H54 (cell line): ENCODE measurements around the gene PLEKHG1.

ENCODE experiments used
- DNase-seq: peaks from one replicate; pipeline ENCODE4 v3.0.0; 2011; ENCODE audit warnings: low spot score, mixed read lengths; ENCODE audit not compliant: insufficient read length
- FAIRE-seq: peaks from 3 replicates; lab custom pipeline; 2011; peaks lifted over from hg19 to GRCh38; lab: Jason Lieb, UNC
- POLR2A ChIP-seq: IDR thresholded peaks from 2 replicates; pipeline ENCODE4 v1.6.1; 2011; ENCODE audit warnings: low read depth, mild to moderate bottlenecking, low read length

PLEKHG1 gene

DNA sequence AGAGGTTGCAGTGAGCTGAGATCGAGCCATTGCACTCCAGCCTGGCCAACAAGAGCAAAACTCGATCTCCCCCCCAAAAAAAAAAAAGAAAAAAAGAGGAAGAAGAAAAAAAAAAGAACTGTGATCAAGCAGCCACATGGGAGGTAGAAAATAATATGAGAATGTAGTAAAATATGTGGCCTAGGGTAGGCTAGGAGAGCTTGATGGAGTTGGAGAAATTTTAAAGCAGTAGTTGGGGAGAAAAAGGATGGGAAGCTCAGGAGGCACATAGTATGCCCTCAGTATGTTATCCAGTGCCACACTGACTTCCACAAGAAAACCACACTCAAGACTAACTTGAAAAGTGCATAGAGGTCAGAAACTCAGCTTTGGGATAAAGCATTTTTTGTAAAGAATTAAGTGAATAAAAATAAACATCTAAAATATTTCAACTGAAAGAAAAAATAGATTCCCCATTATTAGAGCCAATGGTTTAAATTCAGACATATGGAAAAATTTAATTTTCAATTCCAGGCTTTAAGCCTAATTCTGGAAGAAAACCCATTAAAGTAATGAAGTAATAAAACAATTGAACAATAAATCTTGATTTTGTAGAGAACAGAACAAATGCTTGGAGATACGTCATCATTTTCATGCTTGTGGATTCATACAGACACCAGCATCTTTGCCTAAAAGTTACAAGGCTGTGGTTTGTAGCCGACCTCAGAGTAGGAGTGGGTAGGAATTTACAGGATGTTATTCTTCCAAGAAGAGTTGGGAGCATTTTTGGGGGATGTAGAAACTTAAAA lies 34.7 kb downstream of the PLEKHG1 start:
- no peak for TF ChIP-seq POLR2A
- FAIRE-seq (no peak), DNase-seq (no peak)

DNA sequence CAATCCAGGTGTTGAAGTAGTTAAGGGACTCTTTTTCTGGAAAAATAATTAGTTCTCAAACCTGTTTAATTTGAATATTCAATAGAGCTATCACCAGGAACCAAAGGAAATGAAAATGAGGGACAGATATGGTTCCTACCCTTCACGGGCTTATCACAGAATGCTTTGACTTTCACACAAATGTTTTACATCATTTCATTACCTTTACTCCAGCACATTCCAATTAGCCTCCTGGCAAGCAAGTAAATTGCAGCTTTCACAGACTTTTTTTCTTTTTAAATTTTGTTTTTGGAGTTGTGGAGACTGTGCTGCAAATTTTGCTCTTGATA lies 35.2 kb downstream of the PLEKHG1 start:
- FAIRE-seq (no peak), DNase-seq (no peak)

DNA sequence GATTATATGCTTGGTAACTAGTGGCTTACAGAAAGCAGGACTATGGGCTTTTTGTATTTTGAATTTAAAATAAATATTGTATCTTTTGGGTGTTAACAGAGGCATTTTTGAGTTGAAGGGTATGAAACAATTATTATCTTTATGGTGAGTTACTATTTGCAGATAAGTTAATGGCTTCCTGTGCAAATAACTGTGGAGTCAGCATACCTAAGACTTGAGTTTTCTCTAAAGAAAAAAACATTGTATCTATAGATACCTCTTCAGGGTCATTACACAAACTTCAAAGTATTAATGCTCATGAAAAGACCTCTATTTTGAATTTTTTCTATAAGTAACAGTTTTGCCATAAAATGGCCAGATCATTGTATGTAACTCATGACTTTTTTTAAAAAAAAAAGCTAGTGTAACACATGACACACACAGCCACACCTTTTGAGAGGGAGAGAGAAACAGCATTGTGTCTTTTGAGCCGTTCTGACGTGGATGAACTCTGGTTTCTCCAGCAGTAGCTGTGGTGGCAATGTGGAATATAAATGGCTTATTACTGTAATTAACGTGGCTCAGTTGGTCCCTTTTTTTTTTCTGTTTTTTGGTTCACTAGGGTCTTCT lies 36.3 kb downstream of the PLEKHG1 start:
- DNase-seq (no peak), FAIRE-seq (no peak)
- no peak for TF ChIP-seq POLR2A

More for the DNA sequence above, 35.2 kb downstream of the PLEKHG1 start:
- no peak for TF ChIP-seq POLR2A

DNA sequence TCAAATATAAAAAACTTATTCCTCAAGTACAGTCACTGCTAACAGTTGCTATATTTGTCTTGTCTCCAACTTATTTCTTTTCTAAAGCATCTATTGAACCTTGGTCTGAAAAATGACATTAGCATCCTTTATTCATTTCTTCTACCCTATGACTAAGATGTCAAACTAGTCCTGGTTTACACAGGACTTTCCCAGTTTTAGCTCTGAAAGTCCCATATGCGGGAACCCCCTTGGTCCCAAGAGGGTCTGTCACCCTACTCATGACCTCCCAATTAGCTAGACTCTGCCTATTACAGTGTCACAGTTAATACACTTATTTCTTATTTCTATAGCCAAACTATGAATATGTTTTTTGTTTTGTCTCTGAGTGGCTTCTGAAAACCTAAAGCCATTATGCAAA lies 37.1 kb downstream of the PLEKHG1 start:
- DNase-seq: no peak
- TF ChIP-seq POLR2A: no peak
- FAIRE-seq: no peak

DNA sequence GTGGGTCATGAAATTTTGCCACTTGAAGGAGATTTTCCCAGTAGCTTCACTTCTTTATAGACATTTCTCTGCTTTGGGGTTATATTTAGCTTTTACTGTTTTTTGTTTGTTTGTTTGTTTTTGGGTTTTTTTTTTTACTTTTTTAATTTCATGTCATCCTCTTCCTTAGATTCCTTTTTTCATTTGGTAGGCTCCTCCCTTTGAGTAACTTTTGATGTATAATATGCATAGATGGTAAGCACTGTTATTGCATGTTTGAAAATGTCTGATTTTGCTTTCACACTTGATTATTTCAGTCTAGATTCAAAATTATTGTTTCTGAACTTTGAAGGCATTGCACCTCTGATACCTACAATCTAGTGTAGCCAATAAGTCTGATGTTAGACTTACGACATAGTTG lies 37.6 kb downstream of the PLEKHG1 start:
- DNase-seq: no peak
- TF ChIP-seq POLR2A: no peak
- no peak for FAIRE-seq

DNA sequence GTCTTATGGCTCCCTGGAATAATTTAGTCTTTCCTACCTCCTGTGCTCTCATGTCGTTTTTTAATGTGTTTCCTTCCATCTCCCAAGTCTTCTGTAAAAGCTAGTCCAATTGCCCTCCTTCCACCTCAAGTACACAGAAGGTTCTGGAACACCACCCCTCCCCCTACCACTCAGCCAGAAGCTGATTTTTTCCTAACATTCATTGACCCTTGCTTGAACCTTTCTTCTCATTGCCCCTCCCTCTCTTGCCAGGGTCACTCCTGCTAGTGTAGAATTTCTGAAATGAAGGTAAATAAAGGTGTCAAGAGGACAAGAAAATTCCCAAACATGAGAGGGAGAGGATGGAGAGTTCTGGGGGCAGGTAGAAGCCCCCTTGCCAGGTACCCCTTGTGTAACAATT lies 38.6 kb downstream of the PLEKHG1 start:
- FAIRE-seq: no peak
- no peak for TF ChIP-seq POLR2A
- no peak for DNase-seq

DNA sequence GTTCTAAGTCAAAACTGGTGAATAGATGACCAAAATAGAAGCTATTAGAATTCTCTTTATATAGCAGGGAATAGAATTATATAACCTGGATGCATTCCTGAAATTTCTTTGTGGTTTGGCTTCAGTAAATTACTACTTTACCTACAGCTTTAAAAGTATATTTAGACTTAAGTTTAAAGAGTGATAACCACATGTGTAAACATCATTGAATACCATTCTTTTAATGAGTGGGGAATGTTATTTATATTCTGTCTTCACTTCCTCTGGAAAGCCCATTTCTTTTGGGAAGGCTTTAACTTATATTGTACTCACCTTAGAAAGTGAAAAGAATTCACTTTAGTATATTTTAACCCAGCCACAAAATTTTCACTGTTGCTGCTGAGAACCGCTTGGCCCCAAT lies 39.1 kb downstream of the PLEKHG1 start:
- no peak for TF ChIP-seq POLR2A
- DNase-seq (no peak), FAIRE-seq (no peak)

DNA sequence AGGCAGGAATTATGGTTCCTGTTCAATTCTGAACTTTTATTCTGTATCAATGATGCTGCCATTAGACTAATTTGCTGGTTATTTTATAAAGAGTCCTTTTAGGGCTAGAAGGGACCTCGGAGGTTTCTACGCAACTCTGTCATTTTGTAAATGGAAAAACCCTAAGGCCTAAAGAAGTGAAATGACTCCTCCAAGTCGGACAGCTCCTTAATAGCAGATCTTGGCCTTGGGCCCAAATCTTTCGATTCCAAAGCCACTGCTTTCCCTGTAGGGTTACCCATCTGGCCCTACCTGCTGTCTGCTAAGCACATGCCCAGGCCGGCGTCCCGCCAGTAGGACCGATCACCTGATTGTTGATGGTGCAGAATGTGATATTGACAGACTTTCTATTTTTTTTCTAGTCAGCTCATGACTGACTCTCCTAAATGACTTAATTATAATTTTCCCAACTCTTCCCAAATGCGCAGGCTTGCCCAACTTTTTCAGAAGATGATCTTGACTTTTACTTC lies 40.2 kb downstream of the PLEKHG1 start:
- no peak for DNase-seq
- TF ChIP-seq POLR2A: no peak
- FAIRE-seq: no peak

DNA sequence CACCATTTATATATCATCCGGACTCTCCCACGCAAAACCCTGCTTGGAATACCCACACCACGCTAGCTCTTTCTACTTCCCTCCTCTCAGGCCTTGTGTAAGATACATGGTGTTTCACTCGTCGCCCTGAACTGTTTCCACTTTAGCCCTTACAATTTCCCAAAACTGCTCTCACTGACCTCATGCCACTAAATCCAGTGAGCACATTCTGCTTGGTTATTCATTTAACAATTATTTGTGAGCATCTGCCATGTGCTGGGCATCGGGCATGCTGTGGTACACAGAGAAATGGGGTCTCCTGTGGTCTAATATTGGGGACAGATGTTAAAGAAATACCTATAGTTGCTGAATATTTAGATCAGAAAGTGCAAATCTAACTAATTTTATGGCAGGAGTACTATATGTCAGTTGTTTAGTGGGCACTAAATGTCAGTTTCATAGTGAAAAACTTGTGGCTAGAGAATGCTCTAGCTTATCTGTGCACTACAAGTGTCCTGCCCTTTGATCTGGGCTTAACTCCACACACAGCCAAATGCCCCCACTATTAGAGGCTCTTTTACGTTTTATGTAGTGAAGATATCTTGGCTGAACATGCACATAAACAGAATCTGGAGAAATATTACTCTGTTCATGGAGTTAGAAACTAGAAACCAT lies 41.0 kb downstream of the PLEKHG1 start:
- DNase-seq (no peak), FAIRE-seq (no peak)
- no peak for TF ChIP-seq POLR2A

DNA sequence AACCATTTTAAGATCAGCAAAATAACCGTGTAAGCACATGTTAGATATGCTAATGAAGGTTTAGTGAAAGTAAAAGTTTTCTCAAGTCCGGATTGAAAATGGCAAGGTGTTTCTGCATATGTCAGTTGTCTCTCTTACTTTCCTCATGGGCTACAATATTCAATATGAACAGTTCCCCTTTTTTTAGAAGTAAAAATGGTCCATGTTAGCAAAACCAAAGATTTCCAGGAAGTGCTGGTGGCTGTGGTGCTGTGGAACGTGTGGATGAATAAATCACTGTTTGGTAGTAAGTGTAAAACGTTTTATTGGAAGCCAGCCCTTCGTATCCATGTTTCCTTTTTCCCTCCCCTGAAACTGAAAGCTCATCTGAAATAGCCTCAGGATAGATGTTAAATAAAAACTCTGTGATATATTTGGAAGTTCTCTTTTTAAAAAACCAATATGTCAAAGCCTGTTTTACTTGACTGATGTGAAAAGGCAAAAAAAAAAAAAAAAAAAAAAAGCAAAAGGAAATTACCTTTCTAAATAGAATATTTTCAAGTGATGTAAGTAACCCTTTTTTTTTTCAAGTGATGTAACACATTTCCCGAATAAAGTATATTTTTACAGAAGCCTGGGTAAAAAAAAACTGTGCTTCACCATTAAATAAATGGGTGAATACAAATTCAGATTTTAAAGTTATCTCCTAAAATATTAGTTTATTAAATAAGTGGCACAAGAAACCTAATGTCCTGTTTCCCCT lies 41.9 kb downstream of the PLEKHG1 start:
- no peak for DNase-seq
- no peak for FAIRE-seq
- TF ChIP-seq POLR2A: no peak

DNA sequence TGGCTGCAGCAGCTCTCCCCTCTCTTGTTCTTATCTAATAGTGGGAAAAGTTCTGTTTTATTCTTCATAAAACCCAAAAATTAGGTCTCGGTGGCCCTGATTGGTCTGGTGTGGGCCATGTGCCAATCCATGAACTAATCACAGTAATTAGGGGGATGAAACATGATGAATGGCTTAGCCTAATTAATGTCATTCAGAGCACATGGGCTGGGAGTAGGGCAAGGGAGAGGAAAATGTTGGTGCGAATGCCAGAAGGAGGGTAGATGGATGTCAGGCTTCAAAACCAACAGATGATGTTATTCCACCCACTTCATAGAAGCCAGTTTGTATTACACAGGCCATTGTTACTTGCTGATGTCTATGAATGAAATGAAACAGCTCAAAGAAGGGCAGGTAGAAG lies 46.5 kb downstream of the PLEKHG1 start:
- DNase-seq (no peak), FAIRE-seq (no peak)
- no peak for TF ChIP-seq POLR2A

DNA sequence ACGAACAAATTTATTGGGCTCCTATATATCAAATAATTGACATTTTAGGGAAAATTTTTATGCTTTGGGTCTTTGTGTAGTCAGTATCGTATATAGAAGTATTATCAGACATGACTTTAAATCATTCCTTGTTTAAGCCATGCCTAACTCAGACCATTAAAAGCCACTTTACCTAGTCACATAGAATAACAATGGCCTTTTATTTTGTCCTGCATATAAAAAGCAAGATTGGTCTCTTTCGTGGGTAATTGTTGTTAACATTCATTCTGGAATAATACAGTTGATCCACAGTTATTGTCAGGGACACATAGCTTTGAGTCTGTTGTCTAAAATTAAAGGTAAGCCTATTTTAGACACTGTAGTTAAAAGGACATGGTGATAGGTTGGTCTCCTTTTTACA lies 47.4 kb downstream of the PLEKHG1 start:
- DNase-seq (no peak), FAIRE-seq (no peak)
- no peak for TF ChIP-seq POLR2A
